Mammary microvascular endothelial cell (primary cell): ENCODE data around the gene RBMXL2. TPM values are rescaled to one million over a fixed set of nuclear protein-coding genes. Genes with fewer than 3 reads are reported as not detected.

Experiments used
- total RNA-seq: library from RNA; depleted of rRNA; stranded (reverse); fragments of >200 nt; gene quantifications from 2 replicates; pipeline ENCODE4 v1.2.3, GENCODE V29; 2015

Gene RBMXL2
- not detected in 2 replicates for total RNA-seq

GRCh38 chr11:7088921-7089320 lies at the start of gene RBMXL2:
Gene RBMXL2, plus strand, starts transcription at chr11:7088998. Its CDS starts 123 bp downstream, at chr11:7089121.

Other genes with a start within 250 kb of the RBMXL2 start
- not detected in 2 replicates for gene OR10A5, start 243.3 kb upstream of the RBMXL2 start, total RNA-seq
- gene OR10A2, start 225.9 kb upstream of the RBMXL2 start, total RNA-seq: not detected in 2 replicates
- gene OR10A4, start 212.4 kb upstream of the RBMXL2 start, total RNA-seq: not detected in 2 replicates
- gene OR2D2, start 196.5 kb upstream of the RBMXL2 start, total RNA-seq: not detected in 2 replicates
- gene OR2D3, start 168.0 kb upstream of the RBMXL2 start, total RNA-seq: not detected in 2 replicates
- 1.4 and 1.7 TPM in 2 replicates for gene ZNF215, start 162.6 kb upstream of the RBMXL2 start, total RNA-seq
- gene ZNF214, start 68.7 kb upstream of the RBMXL2 start, total RNA-seq: 0.44 TPM in 1 of 2 replicates, not detected in the other
- not detected in 2 replicates for gene NLRP14, start 68.5 kb upstream of the RBMXL2 start, total RNA-seq
- 0.30 TPM in 1 of 2 replicates, not detected in the other for gene SYT9, start 162.9 kb downstream of the RBMXL2 start, total RNA-seq